Thymus (tissue), 11 donors: Measurements from ENCODE around the gene SUGCT. TPM values are rescaled to one million over a fixed set of nuclear protein-coding genes. Genes with fewer than 3 reads are reported as not detected.
"Not testable (repeated sequence)": the region's sequence is repeated elsewhere in the genome, so short reads cannot be mapped to it uniquely, and the experiment has no call there.

Experiments
- DNase-seq, 9 donors: peaks; one replicate each; pipeline ENCODE4 v3.0.0-alpha.2; 2013; ENCODE audit warnings: low spot score in 9 of 9, low read depth in 6 of 9, missing footprints in 1 of 9
- H3K27ac ChIP-seq, 2 donors: one replicate each; pipeline ENCODE4 v1.5.1; 2013; ENCODE audit warnings: control low read depth in 1 of 2, low read depth in 1 of 2, low read length in 1 of 2, mild to moderate bottlenecking in 1 of 2, moderate library complexity in 1 of 2
- H3K27me3 ChIP-seq, 2 donors: one replicate each; pipeline ENCODE4 v1.5.1; 2013; ENCODE audit warnings: low read length in 1 of 2; ENCODE audit not compliant: control insufficient read depth in 2 of 2, insufficient read depth in 1 of 2
- H3K36me3 ChIP-seq, 2 donors: one replicate each; pipeline ENCODE4 v1.5.1; 2013; ENCODE audit warnings: low read length in 1 of 2, mild to moderate bottlenecking in 1 of 2, moderate library complexity in 1 of 2; ENCODE audit not compliant: control insufficient read depth in 2 of 2, insufficient read depth in 2 of 2
- H3K4me1 ChIP-seq, 2 donors: one replicate each; pipeline ENCODE4 v1.5.1; 2013; ENCODE audit warnings: low read length in 2 of 2; ENCODE audit not compliant: control insufficient read depth in 2 of 2, insufficient read depth in 2 of 2
- H3K4me3 ChIP-seq, 2 donors: one replicate each; pipeline ENCODE4 v1.5.1; 2013; ENCODE audit warnings: low read length in 2 of 2, control low read depth in 1 of 2, mild to moderate bottlenecking in 1 of 2
- H3K9me3 ChIP-seq, 2 donors: one replicate each; pipeline ENCODE4 v1.5.1; 2013; ENCODE audit warnings: low read length in 1 of 2, mild to moderate bottlenecking in 1 of 2; ENCODE audit not compliant: control insufficient read depth in 2 of 2, insufficient read depth in 1 of 2
- WGBS: extraction: QIAGEN DNeasy Blood & Tissue Kit; methylation state at CpG from one replicate; pipeline ENCODE4 v1.1.7; 2013; 5-methylcytosine and 5-hydroxymethylcytosine counted together
- polyA plus RNA-seq: library from polyadenylated mRNA; stranded (reverse); fragments of 200-250 nt; gene quantifications from one replicate; pipeline ENCODE4 v1.2.3, GENCODE V29; 2013
- total RNA-seq: library from RNA; stranded (reverse); fragments of 120-200 nt; gene quantifications from one replicate; pipeline ENCODE4 v1.2.4, GENCODE V29; 2013
- donor health status: healthy.

Gene SUGCT
- total and polyA plus RNA-seq, 2 donors, result 1.6 to 5.5 TPM

GRCh38 chr7:40148671-40149070, 13.9 kb downstream of the SUGCT start:
- no peak overlapping the region for H3K27ac ChIP-seq
- no peaks in the 10 kb centered on the region for H3K9me3 ChIP-seq
- 97% methylated on average over 2 of the region's 2 CpGs for WGBS
- no peaks in the 10 kb centered on the region for H3K36me3 ChIP-seq
- no peak for DNase-seq
- H3K4me3 ChIP-seq, result no peak overlapping the region
- H3K4me1 ChIP-seq, result no peaks in the 10 kb centered on the region
- no peaks in the 10 kb centered on the region for H3K27me3 ChIP-seq

DNA sequence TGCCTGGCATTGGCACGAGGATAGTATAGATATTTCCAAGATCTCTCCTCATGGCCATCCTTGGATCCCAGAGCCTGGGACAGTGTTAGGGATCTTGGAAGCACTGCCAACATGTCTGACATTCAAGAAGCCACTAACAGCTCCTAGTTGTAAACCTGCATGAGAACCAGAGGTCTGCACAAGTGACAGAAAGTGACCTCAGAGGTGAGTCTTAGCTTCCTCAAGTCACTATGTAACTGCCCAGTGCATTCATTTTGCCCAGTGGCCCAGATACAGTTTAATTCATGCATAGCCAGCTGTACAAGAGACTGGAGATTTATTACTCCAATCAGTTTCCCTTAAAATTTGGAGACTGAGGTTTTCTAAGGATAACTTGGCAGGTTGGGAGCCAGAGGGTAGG, 16.7 kb downstream of the SUGCT start:
- H3K36me3 ChIP-seq, result no peaks in the 10 kb centered on the region
- WGBS, result 88% methylated on average over 1 of the region's 1 CpG

DNA sequence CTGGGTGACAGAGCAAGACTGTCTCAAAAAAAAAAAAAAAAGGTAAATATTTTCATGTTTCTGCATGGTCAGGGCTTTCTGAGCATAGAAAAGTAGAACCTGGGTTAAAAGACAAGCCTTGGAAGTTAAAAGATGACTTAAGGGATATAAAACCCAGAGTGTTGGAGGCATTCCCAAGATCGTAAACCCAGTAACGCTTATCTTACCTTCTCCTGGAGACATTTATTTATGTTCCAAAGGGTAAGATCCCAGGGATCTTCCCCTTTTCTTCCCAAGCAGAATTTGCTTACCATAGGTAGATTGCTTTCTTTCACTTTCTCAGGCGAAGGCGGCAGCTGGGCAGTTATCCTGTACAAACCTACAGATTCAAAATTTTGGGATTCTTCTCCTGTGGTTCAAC, 22.2 kb downstream of the SUGCT start:
- H3K4me3 ChIP-seq, result no peak overlapping the region
- H3K9me3 ChIP-seq, result no peaks in the 10 kb centered on the region
- no peak for DNase-seq
- no peaks in the 10 kb centered on the region for H3K27me3 ChIP-seq
- no peaks in the 10 kb centered on the region for H3K36me3 ChIP-seq
- no peaks in the 10 kb centered on the region for H3K4me1 ChIP-seq
- 94% methylated on average over 4 of the region's 4 CpGs for WGBS
- H3K27ac ChIP-seq, result no peak overlapping the region

More for the DNA sequence above, 16.7 kb downstream of the SUGCT start:
- no peak for DNase-seq
- no peak overlapping the region for H3K27ac ChIP-seq
- no peak overlapping the region for H3K4me3 ChIP-seq
- H3K9me3 ChIP-seq, result no peaks in the 10 kb centered on the region
- no peaks in the 10 kb centered on the region for H3K4me1 ChIP-seq
- no peaks in the 10 kb centered on the region for H3K27me3 ChIP-seq

DNA sequence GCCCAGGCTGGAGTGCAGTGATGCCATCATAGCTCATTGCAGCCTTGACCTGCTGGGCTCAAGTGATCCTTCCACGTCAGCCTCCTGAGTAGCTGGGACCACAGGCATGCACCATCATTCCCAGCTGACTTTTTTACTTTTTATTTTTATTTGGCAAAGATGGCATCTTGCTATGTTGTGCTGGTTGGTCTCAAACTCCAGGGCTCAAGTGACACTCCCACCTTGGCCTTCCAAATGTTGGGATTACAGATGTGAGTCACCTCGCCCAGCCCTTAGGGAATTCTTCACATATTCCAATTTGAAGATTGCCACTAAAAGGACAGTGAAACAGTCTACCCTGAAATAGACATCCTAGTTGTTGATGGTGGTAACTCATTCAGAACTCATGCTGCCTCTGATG, 27.7 kb downstream of the SUGCT start:
- Histone ChIP-seq H3K27ac (no peak overlapping the region), H3K4me1 (no peaks in the 10 kb centered on the region), H3K9me3 (peaks cover 0 to 3% of the 10 kb centered on the region in 2 donors), H3K27me3 (no peaks in the 10 kb centered on the region), H3K36me3 (no peaks in the 10 kb centered on the region), H3K4me3 (no peak overlapping the region)
- 93% methylated on average over 2 of the region's 2 CpGs for WGBS
- DNase-seq, result no peak

- 90% methylated on average over 1 of the region's 1 CpG for WGBS
- H3K4me1 ChIP-seq, result no peaks in the 10 kb centered on the region
- no peak for DNase-seq
- H3K9me3 ChIP-seq, result peaks cover 0 to 3% of the 10 kb centered on the region in 2 donors
- no peak overlapping the region for H3K4me3 ChIP-seq
- no peaks in the 10 kb centered on the region for H3K36me3 ChIP-seq
- no peaks in the 10 kb centered on the region for H3K27me3 ChIP-seq
- no peak overlapping the region for H3K27ac ChIP-seq
These were observed 30.4 kb downstream of the SUGCT start for GRCh38 chr7:40165216-40165615.

- Histone ChIP-seq H3K27ac (no peak overlapping the region), H3K4me3 (no peak overlapping the region), H3K9me3 (peaks cover 0 to 3% of the 10 kb centered on the region in 2 donors), H3K36me3 (no peaks in the 10 kb centered on the region), H3K4me1 (no peaks in the 10 kb centered on the region), H3K27me3 (no peaks in the 10 kb centered on the region)
- 97% methylated on average over 3 of the region's 3 CpGs for WGBS
- no peak for DNase-seq
These were observed 32.5 kb downstream of the SUGCT start for GRCh38 chr7:40167291-40167690.

DNA sequence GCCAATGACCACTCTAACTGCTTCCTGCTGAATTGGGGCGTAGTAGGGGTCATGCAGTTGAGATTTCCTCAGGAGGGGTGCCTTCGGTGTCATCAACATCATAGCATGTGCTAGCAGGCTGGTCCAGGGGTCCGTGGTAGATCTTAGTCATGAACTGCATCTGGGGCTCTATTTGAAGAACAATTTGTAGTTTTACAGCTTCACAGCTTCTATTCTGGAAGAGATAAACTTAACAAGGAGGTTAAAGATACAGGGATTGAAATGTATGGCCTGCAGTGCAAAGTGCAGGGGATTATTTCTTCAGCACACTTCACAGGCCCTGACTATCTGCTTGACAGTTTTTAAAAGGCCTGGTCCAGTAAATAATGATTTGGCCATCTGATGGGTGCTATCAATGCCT, 33.5 kb downstream of the SUGCT start:
- not testable (repeated sequence) for H3K9me3 ChIP-seq, H3K27me3 ChIP-seq, H3K4me3 ChIP-seq, H3K4me1 ChIP-seq, H3K27ac ChIP-seq, DNase-seq, H3K36me3 ChIP-seq
- WGBS, result 95% methylated on average over 3 of the region's 3 CpGs

GRCh38 chr7:40173121-40173520, 38.3 kb downstream of the SUGCT start:
- not testable (repeated sequence) for H3K36me3 ChIP-seq, H3K4me3 ChIP-seq, H3K9me3 ChIP-seq, H3K27me3 ChIP-seq, H3K27ac ChIP-seq, H3K4me1 ChIP-seq, DNase-seq
- WGBS, result 96% methylated on average over 13 of the region's 13 CpGs

- not testable (repeated sequence) for H3K36me3 ChIP-seq, H3K4me3 ChIP-seq, H3K9me3 ChIP-seq, DNase-seq, H3K27me3 ChIP-seq, H3K4me1 ChIP-seq, H3K27ac ChIP-seq
- 98% methylated on average over 6 of the region's 6 CpGs for WGBS
These were observed 40.5 kb downstream of the SUGCT start for GRCh38 chr7:40175256-40175655.
